Tibial nerve (tissue), 3 donors: ENCODE measurements around the gene GSX2.

Experiments
- POLR2A ChIP-seq, 2 donors: fragments of 450-650 bp; IDR thresholded peaks; one replicate each; pipeline ENCODE4 v1.6.1; 2017; ENCODE audit warnings: antibody characterized with exemption in 2 of 2, mild to moderate bottlenecking in 2 of 2, moderate library complexity in 2 of 2
- TF ChIP-seq, protein P1 (sequence below), 5 experiments: fragments of 200-600 bp in 3 of 5; fragments of 450-650 bp in 2 of 5; sonication (generic) in 3 of 5; IDR thresholded peaks; one replicate each; pipeline ENCODE4 v1.5.1; 2016 to 2019; ENCODE audit warnings: antibody characterized with exemption in 5 of 5, mild to moderate bottlenecking in 3 of 5, moderate library complexity in 2 of 5

- TF ChIP-seq, protein P1, sequence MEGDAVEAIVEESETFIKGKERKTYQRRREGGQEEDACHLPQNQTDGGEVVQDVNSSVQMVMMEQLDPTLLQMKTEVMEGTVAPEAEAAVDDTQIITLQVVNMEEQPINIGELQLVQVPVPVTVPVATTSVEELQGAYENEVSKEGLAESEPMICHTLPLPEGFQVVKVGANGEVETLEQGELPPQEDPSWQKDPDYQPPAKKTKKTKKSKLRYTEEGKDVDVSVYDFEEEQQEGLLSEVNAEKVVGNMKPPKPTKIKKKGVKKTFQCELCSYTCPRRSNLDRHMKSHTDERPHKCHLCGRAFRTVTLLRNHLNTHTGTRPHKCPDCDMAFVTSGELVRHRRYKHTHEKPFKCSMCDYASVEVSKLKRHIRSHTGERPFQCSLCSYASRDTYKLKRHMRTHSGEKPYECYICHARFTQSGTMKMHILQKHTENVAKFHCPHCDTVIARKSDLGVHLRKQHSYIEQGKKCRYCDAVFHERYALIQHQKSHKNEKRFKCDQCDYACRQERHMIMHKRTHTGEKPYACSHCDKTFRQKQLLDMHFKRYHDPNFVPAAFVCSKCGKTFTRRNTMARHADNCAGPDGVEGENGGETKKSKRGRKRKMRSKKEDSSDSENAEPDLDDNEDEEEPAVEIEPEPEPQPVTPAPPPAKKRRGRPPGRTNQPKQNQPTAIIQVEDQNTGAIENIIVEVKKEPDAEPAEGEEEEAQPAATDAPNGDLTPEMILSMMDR (IDR thresholded peaks at IDR 0.05): no peak
- TF ChIP-seq POLR2A (IDR thresholded peaks at IDR 0.05): no peak
Observed at GRCh38 chr4:54096295-54096962, 3.5 kb upstream of the GSX2 start.
